ENCODE results near the gene CLDN7.

The CLDN7 gene

GRCh38 chr17:7294614-7295153 lies 32.4 kb upstream of the CLDN7 start, which contains the start of gene YBX2:
Gene YBX2, minus strand, starts transcription at chr17:7294639. Its CDS starts 139 bp downstream, at chr17:7294500.
- Histone ChIP-seq H2AFZ (ENCODE audit: low read length) (no peak within 1 kb of the TSS), H3K79me2 (ENCODE audit: insufficient read depth, low read length) (no peaks in the 10 kb centered on the region), H3K4me2 (ENCODE audit: low read length) (peak within 1 kb of the TSS; percentile 63), H3K9me3 (ENCODE audit: low read length) (no peaks in the 10 kb centered on the region), H3K4me1 (ENCODE audit: insufficient read depth, low read length, severe bottlenecking) (peaks cover 19% of the 10 kb centered on the region), H4K20me1 (ENCODE audit: insufficient read depth, low read length) (no peaks in the 10 kb centered on the region), H3K9ac (ENCODE audit: low read length) (no peak within 1 kb of the TSS), H3F3A (ENCODE audit: insufficient read depth, low read length) (no peaks in the 10 kb centered on the region), H3K27me3 (ENCODE audit: insufficient read depth, low read length) (no peaks in the 10 kb centered on the region), H3K27ac (ENCODE audit: low read depth, low read length, poor library complexity, severe bottlenecking) (no peak within 1 kb of the TSS), H3K36me3 (ENCODE audit: insufficient read depth, low read length) (no peaks in the 10 kb centered on the region), H3K9me2 (ENCODE audit: low read depth, low read length) (no peaks in the 10 kb centered on the region), H3K4me3 (ENCODE audit: low read depth, low read length, poor library complexity, severe bottlenecking) (peak within 1 kb of the TSS; percentile 38)
- TF ChIP-seq CTCF (IDR thresholded peaks at IDR 0.05; ENCODE audit: low read length): no peak
- no peak for TF ChIP-seq EZH2 (IDR thresholded peaks at IDR 0.05; ENCODE audit: borderline replicate concordance, low read length)

GRCh38 chr17:7293816-7294613 lies 31.7 kb upstream of the CLDN7 start:
- H3K4me3 ChIP-seq (ENCODE audit: low read depth, low read length, poor library complexity, severe bottlenecking): no peak overlapping the region
- no peaks in the 10 kb centered on the region for H3K79me2 ChIP-seq (ENCODE audit: insufficient read depth, low read length)
- H3K27me3 ChIP-seq (ENCODE audit: insufficient read depth, low read length): no peaks in the 10 kb centered on the region
- no peaks in the 10 kb centered on the region for H4K20me1 ChIP-seq (ENCODE audit: insufficient read depth, low read length)
- H3K4me2 ChIP-seq (ENCODE audit: low read length): no peak overlapping the region
- H3K4me1 ChIP-seq (ENCODE audit: insufficient read depth, low read length, severe bottlenecking): peaks cover 19% of the 10 kb centered on the region
- no peak overlapping the region for H3K9ac ChIP-seq (ENCODE audit: low read length)
- no peaks in the 10 kb centered on the region for H3K36me3 ChIP-seq (ENCODE audit: insufficient read depth, low read length)
- H3K9me3 ChIP-seq (ENCODE audit: low read length): no peaks in the 10 kb centered on the region
- no peaks in the 10 kb centered on the region for H3K9me2 ChIP-seq (ENCODE audit: low read depth, low read length)
- H3F3A ChIP-seq (ENCODE audit: insufficient read depth, low read length): no peaks in the 10 kb centered on the region
- no peak overlapping the region for H2AFZ ChIP-seq (ENCODE audit: low read length)
- no peak for TF ChIP-seq EZH2 (IDR thresholded peaks at IDR 0.05; ENCODE audit: borderline replicate concordance, low read length)
- TF ChIP-seq CTCF (IDR thresholded peaks at IDR 0.05; ENCODE audit: low read length): no peak
- H3K27ac ChIP-seq (ENCODE audit: low read depth, low read length, poor library complexity, severe bottlenecking): no peak overlapping the region

DNA sequence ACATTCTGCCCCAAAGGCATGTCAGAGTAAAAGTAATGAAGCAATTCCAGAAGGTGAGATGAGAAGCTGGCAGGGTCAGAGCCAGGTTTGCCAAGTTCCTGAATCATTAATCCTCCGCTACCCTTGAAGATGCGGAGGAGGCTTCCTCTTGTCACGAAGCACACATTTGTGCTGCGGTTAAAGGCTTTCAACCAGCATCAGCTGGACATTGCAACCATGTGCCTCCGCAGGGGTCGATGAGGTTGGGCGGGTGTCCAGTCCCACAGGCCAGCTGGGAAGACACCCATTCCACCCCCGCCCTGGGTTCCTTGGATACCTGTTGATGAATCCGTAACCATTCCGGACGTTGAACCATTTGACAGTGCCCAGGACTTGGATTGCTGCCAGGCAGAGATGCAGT lies 30.9 kb upstream of the CLDN7 start:
- Histone ChIP-seq H3K27me3 (ENCODE audit: insufficient read depth, low read length) (peaks cover 2% of the 10 kb centered on the region), H3K27ac (ENCODE audit: low read depth, low read length, poor library complexity, severe bottlenecking) (no peak overlapping the region), H3K4me3 (ENCODE audit: low read depth, low read length, poor library complexity, severe bottlenecking) (no peak overlapping the region)

More for the DNA sequence above, 30.9 kb upstream of the CLDN7 start:
- Histone ChIP-seq H3K9me3 (ENCODE audit: low read length) (no peaks in the 10 kb centered on the region), H3K36me3 (ENCODE audit: insufficient read depth, low read length) (no peaks in the 10 kb centered on the region), H2AFZ (ENCODE audit: low read length) (no peak overlapping the region), H3K4me2 (ENCODE audit: low read length) (no peak overlapping the region), H3K9ac (ENCODE audit: low read length) (no peak overlapping the region), H3K4me1 (ENCODE audit: insufficient read depth, low read length, severe bottlenecking) (peaks cover 19% of the 10 kb centered on the region), H3F3A (ENCODE audit: insufficient read depth, low read length) (no peaks in the 10 kb centered on the region), H3K79me2 (ENCODE audit: insufficient read depth, low read length) (no peaks in the 10 kb centered on the region), H3K9me2 (ENCODE audit: low read depth, low read length) (no peaks in the 10 kb centered on the region), H4K20me1 (ENCODE audit: insufficient read depth, low read length) (no peaks in the 10 kb centered on the region)
- TF ChIP-seq EZH2 (IDR thresholded peaks at IDR 0.05; ENCODE audit: borderline replicate concordance, low read length) (no peak), CTCF (IDR thresholded peaks at IDR 0.05; ENCODE audit: low read length) (no peak)
